Pancreas (tissue), 10 donors: ENCODE data around the gene TRAF3IP3. TPM values are rescaled to one million over a fixed set of nuclear protein-coding genes. Genes with fewer than 3 reads are reported as not detected.
"Not testable (repeated sequence)": the region's sequence is repeated elsewhere in the genome, so short reads cannot be mapped to it uniquely, and the experiment has no call there.

Source experiments
- ATAC-seq, 4 donors: fragments of 200-7000 bp; cut with Tn5 transposase; one replicate each; pipeline versions ENCODE4 v1.8.0 to v1.9.1; 2020; ENCODE audit warnings: mild to moderate bottlenecking in 4 of 4, moderate library complexity in 4 of 4
- DNase-seq, 6 donors: peaks; one replicate each; pipeline ENCODE4 v3.0.0-alpha.2; 2020
- FAIRE-seq: peaks from 2 replicates; lab custom pipeline; 2012; peaks lifted over from hg19 to GRCh38; lab: Jason Lieb, UNC
- H3K27ac ChIP-seq, 4 donors: fragments of 200-600 bp; sonication (generic); 1 replicate in 3 of 4; 2 replicates in 1 of 4; pipeline versions ENCODE4 v1.5.0 to v1.8.0; 2020
- H3K27me3 ChIP-seq, 4 donors: fragments of 200-600 bp; one replicate each; pipeline ENCODE4 v1.8.0; 2021
- H3K36me3 ChIP-seq, 3 donors: fragments of 200-600 bp; sonication (generic) in 1 of 3; one replicate each; pipeline versions ENCODE4 v1.5.0 to v1.8.0; 2020 to 2021
- H3K4me1 ChIP-seq, 3 donors: fragments of 200-600 bp; one replicate each; pipeline ENCODE4 v1.8.0; 2021
- H3K4me3 ChIP-seq, 4 donors: fragments of 200-600 bp; sonication (generic) in 2 of 4; one replicate each; pipeline versions ENCODE4 v1.5.0 to v1.8.0; 2020 to 2021
- H3K9me3 ChIP-seq, 4 donors: fragments of 200-600 bp; one replicate each; pipeline ENCODE4 v1.8.0; 2021
- WGBS, 2 donors: extraction: QIAGEN DNeasy Blood & Tissue Kit; methylation state at CpG; one replicate each; pipeline ENCODE4 v1.1.7; 2013; 5-methylcytosine and 5-hydroxymethylcytosine counted together
- intact Hi-C, 3 donors: fragments of 100-400 bp; cut with DNase I; formaldehyde crosslinking; loops; one replicate each; pipeline versions ENCODE4 v1.11.1 to v1.14.2; 2022
- polyA plus RNA-seq, 2 donors: library from polyadenylated mRNA; stranded (reverse); fragments of 200-250 nt; gene quantifications; one replicate each; pipeline ENCODE4 v1.2.3, GENCODE V29; 2013
- total RNA-seq, 6 donors: library from RNA; stranded (reverse); fragmentation: NEBNext Ultra II Directional in 4 of 6; extraction: Animal tissue kit (Norgen Biotek cat#: 25700) in 4 of 6; gene quantifications; one replicate each; pipeline versions ENCODE4 v1.2.1 to v1.2.4, GENCODE V29; 2021 to 2023
- TF ChIP-seq, protein P1 (sequence below), 4 donors: fragments of 200-600 bp; sonication (generic) in 3 of 4; IDR thresholded peaks; one replicate each; pipeline versions ENCODE4 v1.5.0 to v1.8.0; 2021; ENCODE audit warnings: antibody characterized with exemption in 4 of 4
- donor health status: healthy with polysubstance abuse.
- donor health status: DM: no; HTN: no; CAD: no; lungs with moderate emphysema.
- donor health status: DM: no; HTN: no; CAD: no.
- donor health status: control.
- donor health status: control.
- donor health status: Bipolar disorder and iron deficiency.
- donor health status: DM: yes; HTN: yes; CAD: no.
- donor health status: DM: no; HTN: no; CAD: no.
- donor health status: DM: no; HTN: no; CAD: no.
- donor health status: DM: yes; HTN: yes; CAD: no.

TRAF3IP3 gene
- total and polyA plus RNA-seq, 8 donors: 0.42 to 5.5 (median 1.5) TPM

DNA sequence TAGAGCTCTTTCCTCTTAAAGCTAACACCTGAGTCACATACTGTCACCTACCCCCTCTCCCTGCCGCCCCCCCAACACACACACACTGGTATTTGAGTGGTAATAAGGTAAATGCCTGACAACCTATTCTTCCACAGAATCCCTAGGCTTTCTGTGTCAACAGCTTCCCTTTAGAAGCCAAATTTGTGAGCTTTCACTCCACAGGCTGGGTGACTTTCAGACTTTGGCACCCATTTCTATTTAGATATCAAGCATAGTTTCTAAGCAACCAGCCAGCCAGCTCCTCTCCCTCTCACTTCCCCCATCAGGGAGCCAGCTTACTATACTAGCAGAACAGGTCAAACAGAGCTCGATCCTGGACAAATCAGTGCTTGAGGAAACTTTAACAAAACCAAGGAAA, 31.7 kb downstream of the TRAF3IP3 start:
- Histone ChIP-seq H3K4me3 (no peak overlapping the region), H3K27ac (peak overlapping the region; percentile 41 to 82 (median 62)), H3K9me3 (no peaks in the 10 kb centered on the region), H3K4me1 (peaks cover 14 to 28% (median 23%) of the 10 kb centered on the region in 3 donors), H3K27me3 (no peaks in the 10 kb centered on the region), H3K36me3 (peaks cover 0 to 49% (median 17%) of the 10 kb centered on the region in 3 donors)
- peak; percentile 79 for FAIRE-seq
- WGBS, 2 donors: 10 to 17% methylated on average over 2 of the region's 2 CpGs
- intact Hi-C loops: no loop called here
- DNase-seq: peak in 4 of 6 donors; percentile 52 to 80 (median 75)
- TF ChIP-seq, protein P1, sequence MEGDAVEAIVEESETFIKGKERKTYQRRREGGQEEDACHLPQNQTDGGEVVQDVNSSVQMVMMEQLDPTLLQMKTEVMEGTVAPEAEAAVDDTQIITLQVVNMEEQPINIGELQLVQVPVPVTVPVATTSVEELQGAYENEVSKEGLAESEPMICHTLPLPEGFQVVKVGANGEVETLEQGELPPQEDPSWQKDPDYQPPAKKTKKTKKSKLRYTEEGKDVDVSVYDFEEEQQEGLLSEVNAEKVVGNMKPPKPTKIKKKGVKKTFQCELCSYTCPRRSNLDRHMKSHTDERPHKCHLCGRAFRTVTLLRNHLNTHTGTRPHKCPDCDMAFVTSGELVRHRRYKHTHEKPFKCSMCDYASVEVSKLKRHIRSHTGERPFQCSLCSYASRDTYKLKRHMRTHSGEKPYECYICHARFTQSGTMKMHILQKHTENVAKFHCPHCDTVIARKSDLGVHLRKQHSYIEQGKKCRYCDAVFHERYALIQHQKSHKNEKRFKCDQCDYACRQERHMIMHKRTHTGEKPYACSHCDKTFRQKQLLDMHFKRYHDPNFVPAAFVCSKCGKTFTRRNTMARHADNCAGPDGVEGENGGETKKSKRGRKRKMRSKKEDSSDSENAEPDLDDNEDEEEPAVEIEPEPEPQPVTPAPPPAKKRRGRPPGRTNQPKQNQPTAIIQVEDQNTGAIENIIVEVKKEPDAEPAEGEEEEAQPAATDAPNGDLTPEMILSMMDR (IDR thresholded peaks at IDR 0.05): no peak
- peak; percentile 60 to 79 (median 74) for ATAC-seq

DNA sequence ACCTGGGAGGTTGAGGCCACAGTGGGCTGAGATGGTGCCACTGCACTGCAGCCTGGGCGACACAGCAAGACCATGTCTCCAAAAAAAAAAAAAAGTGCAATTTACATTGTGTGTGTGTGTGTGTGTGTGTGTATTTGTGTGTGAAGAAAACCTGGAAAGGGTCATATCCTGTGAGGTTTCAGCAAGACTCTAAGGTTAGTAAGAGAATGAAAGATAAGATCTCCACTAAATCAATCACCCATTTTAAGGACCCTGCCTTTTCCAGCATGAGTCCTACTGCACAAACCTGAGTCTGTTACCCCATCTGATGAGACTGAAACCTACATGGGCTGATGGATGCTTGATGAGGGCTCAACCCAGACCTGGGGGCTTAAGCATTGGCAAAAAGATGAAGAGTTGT, 33.4 kb downstream of the TRAF3IP3 start:
- TF ChIP-seq, protein P1 (IDR thresholded peaks at IDR 0.05): no peak
- ATAC-seq (no peak), FAIRE-seq (no peak), DNase-seq (no peak)
- Histone ChIP-seq H3K27me3 (no peaks in the 10 kb centered on the region), H3K36me3 (peaks cover 0 to 60% (median 17%) of the 10 kb centered on the region in 3 donors), H3K4me3 (no peak overlapping the region), H3K4me1 (peaks cover 14 to 25% (median 23%) of the 10 kb centered on the region in 3 donors), H3K9me3 (no peaks in the 10 kb centered on the region), H3K27ac (no peak overlapping the region)
- 95 to 100% methylated on average over 1 of the region's 1 CpG for WGBS, 2 donors
- intact Hi-C loops: no loop called here

DNA sequence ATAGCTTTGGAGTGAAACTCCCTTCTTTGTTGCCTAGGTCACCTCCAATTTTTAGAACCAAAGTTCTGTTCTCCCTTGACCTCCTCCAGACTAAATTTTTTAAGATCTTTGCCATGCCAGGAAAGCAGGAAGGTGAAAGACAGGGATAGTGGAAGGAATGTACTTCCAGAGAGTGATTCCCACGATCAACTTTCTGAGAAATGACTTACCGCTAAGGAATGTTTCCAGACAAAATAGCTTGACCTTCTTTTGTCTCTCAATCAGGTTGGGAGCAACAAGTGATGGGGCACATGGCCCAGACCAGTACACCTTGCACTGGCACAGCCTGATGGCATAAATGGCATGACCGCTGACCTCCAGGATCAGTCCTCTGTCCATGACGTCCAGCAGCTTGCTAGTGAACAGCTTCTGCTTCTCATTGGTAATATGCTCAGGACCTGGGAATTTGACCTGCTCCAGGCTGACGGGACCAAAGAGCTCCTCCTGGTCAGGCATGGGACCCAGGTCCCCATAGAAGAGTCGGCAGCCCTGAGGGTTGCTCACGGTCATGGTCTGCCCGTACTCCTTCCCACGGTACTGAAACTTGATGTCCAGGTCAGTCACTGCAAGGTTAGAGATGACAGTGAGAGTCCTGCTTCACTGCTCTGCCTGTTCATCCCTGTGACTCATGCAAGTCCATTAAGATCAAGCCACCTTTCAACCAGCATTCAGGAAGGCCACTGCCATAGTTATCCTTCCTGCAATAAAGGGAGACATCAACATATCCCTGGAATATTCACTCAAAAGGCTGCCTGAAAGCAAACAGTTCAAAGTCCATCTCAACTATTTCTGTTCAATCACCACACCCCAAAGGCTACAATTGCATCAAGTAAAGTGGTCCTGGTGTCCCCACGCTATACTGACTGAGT, 34.7 kb downstream of the TRAF3IP3 start:
- no peak for DNase-seq
- H3K9me3 ChIP-seq: no peaks in the 10 kb centered on the region
- no peak overlapping the region for H3K4me3 ChIP-seq
- FAIRE-seq: no peak
- H3K36me3 ChIP-seq: peaks cover 0 to 73% (median 17%) of the 10 kb centered on the region in 3 donors
- intact Hi-C loops: no loop called here
- WGBS, 2 donors: 93 to 95% methylated on average over 10 of the region's 10 CpGs
- H3K27me3 ChIP-seq: no peaks in the 10 kb centered on the region
- TF ChIP-seq, protein P1 (IDR thresholded peaks at IDR 0.05): no peak
- no peak overlapping the region for H3K27ac ChIP-seq
- no peak for ATAC-seq
- H3K4me1 ChIP-seq: peaks cover 14 to 23% (median 18%) of the 10 kb centered on the region in 3 donors

DNA sequence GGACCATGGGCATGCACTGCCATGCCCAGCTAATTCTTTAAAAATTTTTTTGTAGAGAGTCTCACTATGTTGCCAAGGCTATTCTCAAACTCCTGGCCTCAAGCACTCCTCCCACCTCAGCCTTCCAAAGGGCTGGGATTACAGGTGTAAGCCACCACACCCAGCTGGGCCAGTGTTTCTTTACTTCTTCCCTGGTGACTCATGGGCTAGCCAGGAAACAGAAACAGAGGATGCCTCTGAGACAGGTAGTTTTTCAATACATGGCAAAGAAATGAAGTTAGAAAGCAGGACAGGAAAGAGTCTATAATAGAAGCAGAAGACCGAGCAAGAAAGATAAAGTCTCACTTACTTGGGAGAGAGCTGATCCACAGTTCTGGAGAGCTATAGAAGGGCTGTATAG, 36.1 kb downstream of the TRAF3IP3 start:
- TF ChIP-seq, protein P1 (IDR thresholded peaks at IDR 0.05): no peak
- WGBS, 2 donors: 0 to 45% methylated on average over 1 of the region's 1 CpG
- no peaks in the 10 kb centered on the region for H3K9me3 ChIP-seq
- H3K4me1 ChIP-seq: peaks cover 13 to 18% (median 16%) of the 10 kb centered on the region in 3 donors
- no peak for FAIRE-seq
- no peak overlapping the region for H3K4me3 ChIP-seq
- no peak overlapping the region for H3K27ac ChIP-seq
- intact Hi-C loops: no loop called here
- no peak for DNase-seq
- no peak for ATAC-seq
- H3K36me3 ChIP-seq: peaks cover 0 to 73% (median 17%) of the 10 kb centered on the region in 3 donors
- no peaks in the 10 kb centered on the region for H3K27me3 ChIP-seq

DNA sequence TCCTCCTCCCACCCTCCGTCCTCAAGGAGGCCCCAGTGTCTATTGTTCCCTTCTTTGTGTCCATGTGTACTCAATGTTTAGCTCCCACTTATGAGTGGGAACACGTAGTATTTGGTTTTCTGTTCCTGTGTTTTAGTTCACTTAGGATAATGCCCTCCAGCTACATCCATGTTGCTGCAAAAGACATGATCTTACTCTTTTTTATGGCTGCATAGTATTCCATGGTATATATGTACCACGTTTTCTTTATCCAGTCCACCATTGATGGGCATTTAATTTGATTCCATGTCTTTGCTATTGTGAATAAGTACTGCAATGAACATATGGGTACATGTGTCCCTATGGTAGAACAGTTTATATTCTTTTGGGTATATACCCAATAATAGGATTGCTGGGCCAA, 37.9 kb downstream of the TRAF3IP3 start:
- H3K27ac ChIP-seq, H3K9me3 ChIP-seq, intact Hi-C loops, H3K4me1 ChIP-seq, ATAC-seq, FAIRE-seq, H3K4me3 ChIP-seq, DNase-seq, H3K27me3 ChIP-seq: not testable (repeated sequence)
- peaks cover 0 to 63% (median 17%) of the 10 kb centered on the region in 3 donors for H3K36me3 ChIP-seq
- WGBS, 2 donors: 94 to 95% methylated on average over 3 of the region's 3 CpGs
